Stimulated activated naive CD8-positive, alpha-beta T cell treated with anti-CD3 and anti-CD28 coated beads, Interleukin-15, amount 100 ng/mL, for 72 hours (primary cell): ENCODE data around the gene DNM1.
A peak's percentile ranks its signal among the peaks of the same experiment; 100 is the strongest.
"Not testable (repeated sequence)": the region's sequence is repeated elsewhere in the genome, so short reads cannot be mapped to it uniquely, and the experiment has no call there.

Experiments used
- ATAC-seq: fragments of 150-1000 bp; cut with Tn5 transposase; 2 replicates; pipeline ENCODE4 v1.10.0; 2021; ENCODE audit warnings: mild to moderate bottlenecking, moderate library complexity
- DNase-seq, 2 donors: peaks; one replicate each; pipeline ENCODE4 v3.0.0; 2021 to 2022
- H3K27ac Mint-ChIP-seq, 2 donors: one replicate each; pipeline ENCODE4 v1.8.0; 2022; ENCODE audit warnings: mild to moderate bottlenecking in 2 of 2, mixed read lengths in 2 of 2, moderate library complexity in 2 of 2
- H3K27me3 Mint-ChIP-seq: one replicate; pipeline ENCODE4 v1.8.0; 2022; ENCODE audit warnings: mixed read lengths
- H3K4me1 Mint-ChIP-seq: one replicate; pipeline ENCODE4 v1.8.0; 2022; ENCODE audit warnings: mild to moderate bottlenecking, mixed read lengths
- H3K4me3 Mint-ChIP-seq, 2 donors: one replicate each; pipeline ENCODE4 v1.8.0; 2022; ENCODE audit warnings: mild to moderate bottlenecking in 2 of 2, mixed read lengths in 2 of 2, moderate library complexity in 1 of 2
- H3K9me3 Mint-ChIP-seq, 2 donors: one replicate each; pipeline ENCODE4 v1.8.0; 2022; ENCODE audit warnings: mixed read lengths in 2 of 2

Gene DNM1

DNA sequence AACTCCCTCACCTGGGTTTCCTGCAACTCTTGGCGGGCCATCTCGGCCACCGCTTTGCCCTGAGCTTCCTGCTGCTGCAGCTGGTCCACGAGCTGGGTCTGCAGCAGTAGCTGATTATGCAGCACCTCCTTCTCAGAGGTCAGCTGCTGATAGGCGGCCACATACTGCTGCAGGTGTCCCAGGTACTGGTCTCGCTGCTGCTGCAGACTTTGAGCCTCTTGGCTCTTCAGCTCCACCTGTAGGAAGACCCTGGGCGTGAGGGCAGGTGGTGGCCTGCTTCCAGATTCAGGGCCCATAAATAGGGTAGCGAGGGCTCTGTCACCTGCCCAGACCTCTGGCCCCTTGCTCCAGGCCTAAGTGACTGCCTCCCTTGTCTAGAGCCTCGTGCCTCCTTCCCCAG is 56.0 kb downstream of the DNM1 start:
- ATAC-seq (no peak), DNase-seq (no peak)
- Mint-ChIP-seq H3K9me3 (no peaks in the 10 kb centered on the region), H3K27me3 (no peaks in the 10 kb centered on the region), H3K4me1 (no peaks in the 10 kb centered on the region), H3K4me3 (no peak overlapping the region), H3K27ac (no peak overlapping the region)

DNA sequence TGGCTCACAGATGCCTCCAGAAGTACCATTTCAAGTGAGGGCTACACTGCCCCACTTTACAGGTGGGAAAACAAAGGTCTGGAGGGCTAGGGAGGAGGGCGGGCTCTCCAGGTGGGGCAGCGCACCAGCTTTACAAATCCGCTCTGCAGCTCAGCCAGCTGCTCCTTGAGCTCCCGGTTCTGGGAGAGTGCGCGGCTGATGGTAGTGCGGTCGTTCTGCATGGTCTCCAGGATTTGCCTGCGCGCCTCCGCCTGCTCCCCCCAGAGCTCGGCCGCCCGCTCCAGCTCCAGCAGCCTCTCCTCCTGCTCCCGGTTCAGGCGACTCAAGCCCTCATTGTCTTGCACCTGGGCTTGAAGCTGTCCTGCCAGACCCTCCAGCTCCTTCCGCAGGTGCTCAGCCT is 57.2 kb downstream of the DNM1 start:
- Mint-ChIP-seq H3K4me1 (no peaks in the 10 kb centered on the region), H3K9me3 (no peaks in the 10 kb centered on the region), H3K27ac (no peak overlapping the region), H3K27me3 (no peaks in the 10 kb centered on the region), H3K4me3 (no peak overlapping the region)
- ATAC-seq, result no peak
- no peak for DNase-seq

DNA sequence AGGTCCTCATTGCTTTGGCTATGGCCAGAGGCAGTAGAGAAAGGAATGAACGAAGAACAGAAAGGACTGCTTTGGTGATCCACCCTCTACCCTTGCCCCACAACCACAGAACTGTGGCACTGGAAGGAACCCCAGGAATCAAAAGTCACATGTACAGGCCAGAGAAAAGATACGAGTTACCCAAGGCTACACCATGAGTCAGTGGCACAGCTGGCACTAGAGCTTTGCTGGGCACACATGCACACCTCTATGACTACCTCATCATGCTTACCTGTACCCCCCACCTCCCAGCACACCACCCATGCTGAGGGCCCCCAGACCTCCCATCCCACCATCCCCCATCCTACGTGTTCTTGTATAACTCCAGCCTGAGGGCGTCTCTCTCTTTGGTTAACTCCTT is 59.5 kb downstream of the DNM1 start:
- no peak for ATAC-seq
- DNase-seq, result no peak
- Mint-ChIP-seq H3K4me1 (no peaks in the 10 kb centered on the region), H3K4me3 (no peak overlapping the region), H3K9me3 (no peaks in the 10 kb centered on the region), H3K27ac (peak overlapping the region in 1 of 2 donors; percentile 14), H3K27me3 (no peaks in the 10 kb centered on the region)

DNA sequence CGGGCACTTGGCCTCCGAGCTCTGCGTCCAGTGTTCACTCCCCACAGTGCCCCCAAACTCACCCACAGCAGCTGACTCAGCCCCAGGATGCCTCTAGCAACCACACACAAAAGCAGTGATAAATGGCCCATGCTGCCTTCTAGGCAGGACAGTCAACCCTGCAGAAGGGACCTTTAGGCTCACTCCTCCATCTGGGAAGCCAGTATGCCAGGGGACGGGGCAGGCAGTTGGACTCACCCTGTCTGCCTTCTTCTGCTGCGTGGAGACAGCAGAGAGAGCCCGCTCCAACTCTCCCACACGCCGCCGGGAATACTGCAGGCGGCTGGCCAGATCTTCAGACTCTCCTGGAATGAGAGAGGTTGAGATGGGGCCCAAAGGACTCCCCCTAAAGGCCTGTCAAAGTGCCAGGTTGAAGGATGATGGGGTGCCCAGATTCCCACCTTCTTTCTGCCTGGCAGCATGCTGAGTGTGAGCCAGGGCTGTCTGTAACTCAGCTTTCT is 62.2 kb downstream of the DNM1 start:
- Mint-ChIP-seq H3K9me3 (no peaks in the 10 kb centered on the region), H3K4me3 (no peak overlapping the region), H3K4me1 (no peaks in the 10 kb centered on the region), H3K27me3 (no peaks in the 10 kb centered on the region), H3K27ac (no peak overlapping the region)
- DNase-seq (no peak), ATAC-seq (no peak)

DNA sequence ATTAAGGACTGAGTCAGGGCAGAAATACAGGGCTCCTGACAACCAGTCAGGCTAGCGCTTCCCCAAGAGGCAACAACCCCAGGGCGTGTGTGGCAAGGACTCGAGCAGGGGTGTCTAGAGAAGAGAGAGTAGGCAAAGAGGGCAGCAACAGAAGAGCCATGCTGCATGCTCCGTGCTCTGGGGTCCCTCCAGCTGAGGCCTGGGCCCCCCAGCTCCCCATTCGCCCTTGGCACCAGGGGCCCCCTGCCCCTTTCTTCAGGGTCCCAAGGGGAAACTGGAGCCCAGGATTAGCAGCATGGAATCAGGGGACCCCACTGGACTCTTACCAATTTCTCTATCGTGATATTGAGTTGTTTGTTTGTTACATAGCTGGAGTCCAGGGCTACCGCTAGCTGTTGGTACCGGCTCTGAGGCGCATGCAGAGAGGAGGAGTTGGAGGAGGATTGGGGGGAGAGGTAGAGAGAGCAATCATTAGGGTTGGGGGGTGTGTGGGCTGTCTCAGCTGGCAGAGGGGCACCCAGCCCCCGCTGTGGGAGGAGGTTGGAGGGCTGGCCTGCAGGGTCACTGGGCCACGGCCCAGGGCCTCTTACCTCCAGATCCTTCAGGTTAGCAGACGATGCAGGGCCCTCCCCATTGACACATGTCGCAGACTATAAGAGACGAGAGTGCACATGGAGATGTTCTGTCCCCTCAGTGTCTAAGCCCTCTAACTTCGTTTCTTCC is 63.9 kb downstream of the DNM1 start:
- ATAC-seq (no peak), DNase-seq (no peak)
- Mint-ChIP-seq H3K27ac (peak overlapping the region in 1 of 2 donors; percentile 35), H3K27me3 (no peaks in the 10 kb centered on the region), H3K4me3 (no peak overlapping the region), H3K9me3 (no peaks in the 10 kb centered on the region), H3K4me1 (no peaks in the 10 kb centered on the region)

DNA sequence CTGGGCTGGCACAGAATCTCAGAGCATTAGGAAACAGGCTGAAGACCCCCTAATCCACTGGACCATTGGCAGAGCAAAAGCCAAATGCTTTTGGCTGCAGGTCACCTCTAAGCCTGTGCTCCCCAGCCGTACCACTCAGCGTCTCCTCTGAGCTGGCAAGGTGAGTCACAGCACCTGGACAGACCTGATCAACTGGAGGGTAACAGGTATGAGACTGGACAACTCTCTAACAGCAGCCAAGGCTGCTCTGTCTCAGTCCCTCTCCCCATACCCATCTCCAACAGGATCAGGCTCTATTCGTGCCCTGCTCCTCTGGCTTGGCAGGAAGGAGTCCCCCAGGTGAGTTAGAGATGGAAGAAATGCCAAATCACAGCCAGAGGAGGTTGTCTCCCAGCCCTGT is 67.9 kb downstream of the DNM1 start:
- no peak for ATAC-seq
- DNase-seq, result no peak
- Mint-ChIP-seq H3K9me3 (no peaks in the 10 kb centered on the region), H3K4me3 (no peak overlapping the region), H3K27ac (no peak overlapping the region), H3K27me3 (no peaks in the 10 kb centered on the region), H3K4me1 (peaks cover 18% of the 10 kb centered on the region)

DNA sequence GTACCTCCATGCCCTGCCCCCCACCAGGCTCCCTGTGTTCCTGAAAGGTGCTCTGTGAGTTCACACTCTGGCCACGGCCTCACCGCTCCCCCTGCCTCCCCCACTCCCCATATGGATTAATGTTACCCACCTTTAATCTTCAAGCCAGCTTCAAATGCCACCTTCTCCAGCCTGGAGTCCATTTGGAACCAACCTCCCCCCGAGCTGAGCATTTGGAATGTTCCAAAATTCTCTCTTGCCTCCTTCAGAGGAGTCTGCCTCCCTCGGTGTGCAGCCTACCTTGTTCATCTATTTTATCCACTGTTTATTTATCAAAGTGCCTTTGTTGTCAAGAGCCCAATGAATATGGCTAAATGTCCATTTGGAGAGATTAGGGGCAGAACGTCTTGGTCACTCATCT is 68.3 kb downstream of the DNM1 start:
- no peak for ATAC-seq
- peaks cover 22% of the 10 kb centered on the region for H3K4me1 Mint-ChIP-seq
- no peaks in the 10 kb centered on the region for H3K27me3 Mint-ChIP-seq
- H3K9me3 Mint-ChIP-seq, result no peaks in the 10 kb centered on the region
- DNase-seq, result no peak
- no peak overlapping the region for H3K27ac Mint-ChIP-seq
- no peak overlapping the region for H3K4me3 Mint-ChIP-seq

DNA sequence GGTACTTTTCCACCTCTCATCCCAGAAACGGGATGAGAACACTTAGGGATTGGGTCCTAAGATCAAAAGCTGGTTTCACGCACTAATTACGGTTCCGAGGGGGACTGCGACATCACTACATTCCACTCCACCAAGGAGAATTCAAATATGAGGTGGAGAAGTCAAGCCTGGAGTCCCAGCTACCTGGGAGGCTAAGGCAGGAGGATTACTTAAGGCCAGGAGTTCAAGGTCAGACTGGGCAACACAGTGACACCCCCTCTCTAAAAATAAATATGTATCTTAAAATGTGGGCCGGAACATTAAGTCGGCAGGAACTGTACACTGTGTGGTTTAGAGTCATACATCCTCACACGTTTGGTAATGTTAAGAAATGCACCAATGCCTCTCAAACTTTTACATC is 71.1 kb downstream of the DNM1 start:
- H3K27ac Mint-ChIP-seq, result no peak overlapping the region
- no peaks in the 10 kb centered on the region for H3K27me3 Mint-ChIP-seq
- peak overlapping the region in 1 of 2 donors; percentile 95 for H3K4me3 Mint-ChIP-seq
- H3K4me1 Mint-ChIP-seq, result peaks cover 40% of the 10 kb centered on the region
- DNase-seq, result no peak
- H3K9me3 Mint-ChIP-seq, result no peaks in the 10 kb centered on the region
- no peak for ATAC-seq

DNA sequence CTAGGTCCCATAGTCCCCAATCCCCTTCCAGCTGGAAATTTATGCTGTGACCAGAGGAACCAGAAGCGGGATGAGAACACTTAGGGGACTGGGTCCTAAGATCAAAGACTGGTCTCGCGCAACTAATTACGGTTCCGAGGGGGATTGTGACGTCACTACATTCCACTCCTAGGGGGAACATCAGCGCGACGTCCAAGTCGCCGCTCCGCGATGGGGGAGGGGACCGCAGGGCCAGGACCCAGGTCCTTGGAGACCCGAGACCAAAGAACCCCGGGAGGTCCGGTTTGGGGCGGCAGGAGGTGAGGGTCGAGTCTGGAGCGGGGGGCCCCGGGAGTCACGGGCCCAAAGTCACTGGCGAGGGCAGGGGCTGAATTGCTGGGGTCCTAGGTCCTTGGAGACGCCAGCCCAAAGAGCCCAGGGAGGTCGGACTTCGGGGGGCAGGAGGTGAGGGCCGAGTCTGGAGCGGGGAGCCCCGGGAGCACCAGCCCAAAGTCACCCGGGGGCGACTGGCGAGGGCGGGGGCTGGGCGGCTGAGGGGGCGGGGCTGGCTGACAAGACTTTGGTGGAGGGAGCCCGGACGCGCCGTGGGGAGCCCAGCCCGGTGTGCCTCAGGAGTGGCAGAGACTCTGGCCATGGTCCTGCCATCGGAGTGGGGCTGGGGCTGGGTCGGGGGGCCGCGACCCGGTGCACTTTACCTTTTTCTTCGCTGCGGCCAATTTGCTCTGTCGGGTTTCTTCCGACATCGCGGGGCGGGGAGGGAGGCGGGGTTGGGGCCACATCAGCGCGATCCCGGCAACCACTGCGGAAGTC is 72.2 kb downstream of the DNM1 start, which contains the start of gene GOLGA2:
GOLGA2 (minus strand) TSS at position 810 of the 810 bp plus-strand sequence; CDS start at position 779, 31 bp downstream.
- ATAC-seq, result peak; percentile 82
- Mint-ChIP-seq H3K4me1 (peaks cover 50% of the 10 kb centered on the region), H3K9me3 (no peaks in the 10 kb centered on the region), H3K27ac (peak within 1 kb of the TSS; percentile 93 to 100), H3K27me3 (no peaks in the 10 kb centered on the region), H3K4me3 (peak within 1 kb of the TSS; percentile 83 to 95)
- no peak for DNase-seq

DNA sequence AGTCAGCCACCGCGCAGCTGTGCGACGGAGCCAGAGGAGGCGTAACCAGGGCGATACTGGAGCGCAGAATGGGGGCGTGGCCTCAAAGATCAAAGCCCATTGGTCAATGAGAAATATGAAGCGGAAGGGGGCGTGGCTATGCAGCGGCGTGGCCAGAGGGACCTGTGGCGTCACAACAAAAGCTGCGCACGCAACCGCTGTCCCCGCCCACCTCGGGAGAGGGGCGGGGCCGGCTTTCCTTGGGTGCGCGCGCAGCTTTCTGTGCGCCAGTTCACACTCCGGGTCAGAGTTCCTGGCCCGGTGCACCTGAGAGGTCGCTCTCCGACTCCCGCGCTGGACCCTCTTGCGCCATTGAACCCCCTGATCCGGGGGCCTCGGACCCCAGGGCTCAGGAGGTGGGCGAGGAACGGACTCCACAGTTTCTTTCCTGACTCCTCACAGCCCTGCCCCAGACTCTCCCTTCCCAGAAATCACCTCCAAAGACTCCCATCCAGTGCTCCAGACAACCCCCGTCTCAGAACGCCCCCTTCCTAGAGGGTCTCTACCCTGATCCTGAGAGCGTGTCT is 72.9 kb downstream of the DNM1 start, which contains the start of gene SWI5:
SWI5 (plus strand) TSS at position 269 of the 566 bp plus-strand sequence.
- H3K27me3 Mint-ChIP-seq, result no peaks in the 10 kb centered on the region
- H3K9me3 Mint-ChIP-seq, result no peaks in the 10 kb centered on the region
- H3K4me3 Mint-ChIP-seq, result peak within 1 kb of the TSS; percentile 83 to 95
- peaks cover 54% of the 10 kb centered on the region for H3K4me1 Mint-ChIP-seq
- H3K27ac Mint-ChIP-seq, result peak within 1 kb of the TSS; percentile 93 to 100
- DNase-seq (peak; percentile 100), ATAC-seq (peak; percentile 98)

DNA sequence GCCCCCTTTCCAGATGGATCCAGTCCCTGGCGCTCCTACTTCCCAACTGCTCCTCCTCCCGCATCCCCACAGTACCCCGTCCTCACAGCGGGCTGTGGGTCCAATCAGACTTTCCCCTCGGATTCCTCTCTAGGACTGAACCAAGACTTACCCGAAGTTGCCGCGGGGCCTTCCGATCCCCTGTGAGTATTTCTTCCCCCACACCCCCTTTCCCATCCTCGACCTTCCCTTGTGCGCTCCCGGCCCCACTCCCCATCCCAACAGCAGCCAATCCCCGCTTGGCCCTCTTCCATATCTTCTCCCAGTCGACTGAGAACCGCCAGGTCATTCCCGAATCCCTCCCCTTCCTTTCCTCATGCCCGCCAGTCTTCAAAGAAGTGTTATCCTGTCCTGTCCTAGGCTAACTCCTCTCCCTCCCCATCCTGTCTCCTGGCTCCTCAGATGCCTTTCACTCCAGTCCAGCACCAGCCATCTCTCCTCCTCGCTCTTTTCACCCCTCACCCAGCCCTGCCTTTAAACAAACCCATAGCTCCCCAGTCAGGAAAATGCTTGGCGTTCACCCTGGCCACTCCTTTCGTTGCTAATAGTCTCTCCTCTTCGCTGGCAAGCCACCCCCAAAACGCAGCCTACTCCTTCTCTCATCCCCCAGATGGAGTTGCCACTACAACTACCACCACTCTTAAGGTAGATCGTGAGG is 73.5 kb downstream of the DNM1 start:
- H3K27me3 Mint-ChIP-seq, result no peaks in the 10 kb centered on the region
- H3K4me1 Mint-ChIP-seq, result peaks cover 54% of the 10 kb centered on the region
- H3K27ac Mint-ChIP-seq, result peak overlapping the region; percentile 93 to 100
- no peaks in the 10 kb centered on the region for H3K9me3 Mint-ChIP-seq
- peak overlapping the region; percentile 83 to 95 for H3K4me3 Mint-ChIP-seq
- ATAC-seq (no peak), DNase-seq (no peak)

DNA sequence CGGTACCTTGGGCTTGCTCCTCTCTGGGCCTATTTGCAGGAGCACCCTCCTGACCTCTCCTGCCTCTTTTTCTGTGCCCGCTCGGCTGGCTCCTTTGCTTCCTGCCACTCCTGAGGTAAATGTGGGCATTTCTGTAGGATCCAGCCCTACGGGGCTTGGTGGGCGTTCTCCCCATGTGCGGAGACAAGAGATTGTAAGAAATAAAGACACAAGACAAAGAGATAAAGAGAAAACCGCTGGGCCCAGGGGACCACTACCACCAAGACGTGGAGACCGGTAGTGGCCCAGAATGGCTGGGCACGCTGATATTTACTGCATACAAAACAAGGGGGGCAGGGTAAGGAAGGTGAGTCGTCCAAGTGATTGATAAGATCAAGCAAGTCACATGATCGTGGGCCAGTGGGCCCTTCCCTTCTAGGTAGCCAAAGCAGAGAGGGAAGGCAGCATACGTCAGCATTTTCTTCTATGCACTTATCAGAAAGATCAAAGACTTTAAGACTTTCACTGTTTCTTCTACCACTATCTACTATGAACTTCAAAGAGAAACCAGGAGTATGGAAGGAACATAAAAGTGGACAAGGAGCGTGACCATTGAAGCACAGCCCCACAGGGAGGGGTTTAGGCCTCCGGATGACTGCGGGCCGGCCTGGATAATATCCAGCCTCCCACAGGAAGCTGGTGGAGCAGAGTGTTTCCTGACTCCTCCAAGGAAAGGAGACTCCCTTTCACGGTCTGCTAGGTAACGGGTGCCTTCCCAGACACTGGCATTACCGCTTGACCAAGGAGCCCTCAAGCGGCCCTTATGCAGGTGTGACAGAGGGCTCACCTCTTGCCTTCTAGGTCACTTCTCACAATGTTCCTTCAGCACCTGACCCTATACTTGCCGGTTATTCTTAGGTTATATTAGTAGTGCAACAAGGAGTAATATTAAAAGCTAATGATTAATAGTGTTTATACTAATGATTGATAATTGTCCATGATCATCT is 76.2 kb downstream of the DNM1 start:
- H3K9me3 Mint-ChIP-seq, H3K4me3 Mint-ChIP-seq, H3K27ac Mint-ChIP-seq, DNase-seq, H3K27me3 Mint-ChIP-seq, ATAC-seq: not testable (repeated sequence)
- peaks cover 44% of the 10 kb centered on the region for H3K4me1 Mint-ChIP-seq

DNA sequence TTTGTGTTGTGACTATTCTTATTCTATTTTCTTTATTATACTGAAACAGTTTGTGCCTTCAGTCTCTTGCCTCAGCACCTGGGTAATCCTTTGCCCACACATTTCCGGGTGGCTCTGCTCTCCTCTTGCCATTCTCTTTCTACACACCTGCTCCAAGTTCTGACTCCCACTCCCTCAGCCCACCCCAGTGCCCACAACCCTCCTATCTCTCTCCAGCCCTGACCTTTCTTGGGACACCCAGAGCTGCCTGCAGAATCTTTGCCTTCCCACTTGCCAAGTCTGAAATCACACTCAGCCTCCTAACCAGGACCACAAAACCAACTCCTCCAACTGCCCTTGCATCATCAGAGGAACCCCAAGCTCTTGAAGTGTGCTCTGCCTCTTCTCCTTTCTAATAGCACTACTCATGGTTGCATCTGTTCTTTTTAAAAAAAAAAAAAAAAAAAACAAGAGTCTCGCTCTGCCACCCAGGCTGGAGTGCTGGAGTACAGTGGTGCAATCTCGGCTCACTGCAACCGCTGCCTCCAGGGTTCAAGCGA is 77.0 kb downstream of the DNM1 start:
- Mint-ChIP-seq H3K4me1 (peaks cover 38% of the 10 kb centered on the region), H3K4me3 (no peak overlapping the region), H3K9me3 (no peaks in the 10 kb centered on the region), H3K27me3 (no peaks in the 10 kb centered on the region), H3K27ac (peak overlapping the region; percentile 25 to 28)
- DNase-seq (no peak), ATAC-seq (no peak)

DNA sequence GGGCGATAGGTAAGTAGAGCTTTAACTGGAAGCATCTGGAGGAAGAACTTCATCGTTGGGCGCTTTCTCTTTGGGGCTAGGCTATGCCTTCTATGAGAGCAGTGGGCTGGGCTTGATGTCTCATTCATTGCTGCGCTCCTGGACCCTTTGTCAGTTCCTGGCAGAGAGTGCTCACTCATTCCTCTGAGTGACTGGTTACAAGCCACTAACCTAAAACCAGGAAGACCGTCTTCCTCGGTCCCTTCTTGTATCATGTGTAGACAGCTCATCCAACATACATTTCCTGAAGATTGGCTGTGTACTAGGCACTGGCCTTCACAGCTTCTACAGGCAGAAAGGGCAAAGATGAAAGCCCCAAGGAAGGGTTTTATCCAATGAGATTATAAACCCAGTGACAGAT is 79.3 kb downstream of the DNM1 start:
- ATAC-seq (no peak), DNase-seq (no peak)
- Mint-ChIP-seq H3K27me3 (no peaks in the 10 kb centered on the region), H3K27ac (peak overlapping the region in 1 of 2 donors; percentile 57), H3K4me1 (peaks cover 22% of the 10 kb centered on the region), H3K4me3 (no peak overlapping the region), H3K9me3 (no peaks in the 10 kb centered on the region)
